GM19324 (cell line): Measurements from ENCODE around the gene BANF1.

Experiments
- ATAC-seq: cut with Tn5 transposase; IDR thresholded peaks from one replicate; pipeline ENCODE4 v1.9.1; 2021; ENCODE audit warnings: mild to moderate bottlenecking, moderate library complexity; ENCODE audit not compliant: unreplicated experiment, low FRiP score

BANF1 gene

DNA sequence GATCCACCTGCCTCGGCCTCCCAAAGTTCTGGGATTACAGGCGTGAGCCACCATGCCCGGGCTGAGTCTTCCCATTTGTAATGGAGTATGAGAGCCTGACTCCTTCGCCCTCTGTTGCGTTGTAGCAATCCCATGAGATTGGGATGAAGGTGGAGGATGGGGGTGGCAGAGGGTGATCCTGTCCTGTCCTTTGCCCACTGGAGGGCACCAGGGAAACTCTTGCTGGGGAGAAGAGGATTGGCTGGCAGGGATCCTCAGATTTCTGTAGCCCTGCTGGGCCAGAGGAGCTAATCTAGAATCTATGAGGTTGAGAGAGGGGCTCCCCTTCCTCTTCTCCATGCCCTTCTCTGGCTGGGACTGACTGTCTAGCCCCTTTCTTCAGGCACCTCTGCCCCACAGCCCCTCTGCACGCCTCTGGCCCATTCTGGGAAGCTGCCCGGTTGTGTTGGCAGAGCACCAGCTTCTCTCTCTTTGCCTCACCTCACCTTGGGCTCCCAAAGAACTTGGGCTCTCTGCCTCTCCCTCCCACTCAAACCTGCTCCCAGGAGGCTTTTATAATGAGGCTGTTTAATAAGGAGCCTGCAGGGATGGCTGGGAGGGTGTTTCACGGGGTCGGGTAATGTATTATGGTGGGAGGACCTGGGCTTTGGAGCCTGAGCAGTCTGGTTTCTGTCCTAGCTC is 33.5 kb downstream of the BANF1 start:
- ATAC-seq = no peak

DNA sequence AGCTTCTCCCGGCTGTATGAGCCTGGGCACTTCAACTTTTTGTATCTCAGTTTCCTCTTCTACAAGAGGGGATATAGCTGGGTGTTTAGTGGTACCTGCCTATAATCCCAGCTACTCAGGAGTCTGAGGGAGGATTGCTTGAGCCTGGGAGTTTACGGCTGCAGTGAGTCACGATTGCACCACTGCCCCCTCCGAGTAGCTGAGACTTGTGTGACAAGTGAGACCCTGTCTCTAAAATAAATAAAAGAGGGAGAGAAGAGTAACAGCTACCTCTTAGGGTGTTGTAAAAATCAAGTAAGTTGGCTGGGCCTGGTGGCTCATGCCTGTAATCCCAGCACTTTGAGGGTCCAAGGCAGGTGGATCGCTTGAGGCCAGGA is 34.0 kb downstream of the BANF1 start:
- no peak for ATAC-seq

DNA sequence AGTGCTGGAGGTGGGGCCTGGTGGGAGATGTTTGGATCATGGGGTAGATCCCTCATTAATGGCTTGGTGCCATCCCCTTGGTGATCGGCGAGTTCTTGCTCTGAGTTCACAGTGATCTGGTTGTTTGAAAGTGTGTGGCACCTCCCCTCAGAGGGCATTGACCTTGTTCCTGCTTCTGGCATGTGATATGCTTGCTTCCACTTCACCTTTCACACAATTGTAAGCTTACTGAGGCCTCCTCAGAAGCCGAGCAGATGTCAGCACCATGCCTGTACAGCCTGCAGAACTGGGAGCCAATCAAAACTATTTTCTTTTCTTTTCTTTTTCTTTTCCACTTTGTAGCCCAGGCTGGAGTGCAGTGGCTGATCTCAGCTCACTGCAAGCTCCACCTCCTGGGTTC is 35.0 kb downstream of the BANF1 start:
- ATAC-seq = no peak

DNA sequence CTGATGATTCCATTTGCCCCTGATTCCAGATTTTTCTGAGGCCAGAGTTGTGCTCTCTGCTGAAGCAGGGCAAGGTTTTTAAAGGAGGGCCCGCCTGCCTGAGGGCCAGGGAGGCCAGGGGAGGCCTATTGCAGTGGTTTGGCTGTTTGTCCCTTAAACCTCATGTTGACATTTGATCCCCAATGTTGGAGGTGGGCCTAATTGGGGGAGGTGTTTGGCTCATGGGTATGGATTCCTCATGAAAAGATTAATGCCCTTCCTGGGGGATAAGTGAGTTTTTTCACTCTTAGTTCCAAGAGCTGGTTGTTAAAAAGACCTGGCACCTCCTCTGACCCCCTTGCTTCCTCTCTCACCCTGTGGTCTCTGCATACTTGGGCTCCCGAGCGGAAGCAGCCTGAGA is 37.5 kb downstream of the BANF1 start:
- ATAC-seq = no peak

GRCh38 chr11:66042227-66042995 is 40.1 kb downstream of the BANF1 start:
- ATAC-seq = no peak

- ATAC-seq = no peak
These were observed 40.9 kb downstream of the BANF1 start for GRCh38 chr11:66042996-66043906.

DNA sequence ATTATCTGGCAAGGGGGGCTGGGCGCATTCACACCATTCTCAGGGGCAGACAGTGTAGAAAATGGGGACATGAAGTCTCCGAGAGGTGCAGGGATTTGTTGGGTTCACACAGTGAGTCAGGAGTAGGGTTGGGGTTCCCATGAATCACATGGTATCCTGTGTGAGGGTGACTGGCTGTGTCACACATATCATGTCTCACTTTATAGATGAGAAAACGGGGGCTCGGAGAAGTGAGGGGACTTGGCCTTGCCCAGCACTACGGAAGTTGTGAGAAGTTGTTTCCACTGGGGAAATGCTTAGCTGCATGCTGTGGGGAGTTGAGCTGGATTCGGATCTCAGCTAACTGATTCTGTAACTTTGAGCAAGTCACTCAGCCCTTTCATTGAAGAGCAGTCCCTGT is 42.5 kb downstream of the BANF1 start:
- ATAC-seq = no peak

GRCh38 chr11:66045177-66045639 is 42.9 kb downstream of the BANF1 start:
- peak; percentile 47 for ATAC-seq

DNA sequence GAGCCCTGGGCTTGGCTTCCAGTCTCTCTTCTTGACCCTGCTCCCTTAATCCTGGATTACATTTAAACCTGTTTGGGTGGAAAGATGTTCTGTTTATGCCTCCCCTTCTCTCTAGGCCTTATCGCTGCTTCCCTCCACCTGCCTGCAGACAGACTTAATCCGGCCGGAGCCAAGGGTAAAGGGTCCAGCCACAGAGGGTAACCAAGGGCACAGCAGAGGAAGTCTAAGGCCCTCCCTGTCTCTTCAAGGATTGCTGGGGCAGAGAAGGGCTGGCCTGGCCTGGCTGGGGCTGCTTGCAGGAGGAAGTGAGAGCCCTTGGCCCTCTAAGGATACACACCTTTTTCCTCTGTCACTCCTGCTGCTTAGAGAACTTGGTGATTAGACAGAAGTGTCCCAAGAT is 44.6 kb downstream of the BANF1 start:
- ATAC-seq = no peak

- ATAC-seq = no peak
These were observed 45.5 kb downstream of the BANF1 start for GRCh38 chr11:66047541-66048365.

GRCh38 chr11:66048547-66049323 is 46.4 kb downstream of the BANF1 start, which contains the start of gene GAL3ST3:
Gene GAL3ST3, minus strand, starts transcription at chr11:66049161. Its CDS starts 3,746 bp downstream, at chr11:66045415.
- no peak for ATAC-seq

DNA sequence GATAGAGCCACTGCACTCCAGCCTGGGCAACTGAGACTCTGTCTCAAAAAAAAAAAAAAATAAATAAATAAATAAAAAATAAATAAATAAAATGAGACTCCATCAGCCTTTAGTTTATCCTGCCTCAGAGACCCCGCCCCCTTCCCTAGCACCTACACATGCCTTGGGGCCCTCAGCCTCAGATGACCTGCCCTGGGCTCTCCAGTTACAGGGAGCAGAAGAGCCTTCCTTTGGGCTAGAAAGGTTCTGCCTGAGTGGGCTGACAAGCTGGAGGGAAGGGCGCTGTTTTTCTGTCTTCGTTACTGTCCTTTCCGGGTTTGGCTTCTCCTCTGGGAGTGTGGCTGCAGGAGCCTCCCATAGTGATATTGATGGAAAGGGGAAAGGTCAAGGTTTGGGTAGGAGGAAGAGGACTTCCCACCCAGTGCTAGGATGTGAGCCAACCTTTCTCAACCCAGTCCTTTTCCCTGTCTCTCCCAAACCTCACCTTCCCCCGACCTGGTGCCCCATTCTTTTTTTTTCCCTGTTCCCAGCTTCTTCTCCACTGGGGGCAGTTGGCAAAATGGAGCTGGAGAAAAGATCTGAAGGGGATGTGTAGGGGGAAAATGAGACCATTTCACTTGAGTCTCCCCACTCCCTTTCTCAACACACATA is 48.4 kb downstream of the BANF1 start:
- ATAC-seq = no peak

GRCh38 chr11:66051371-66051765 is 49.1 kb downstream of the BANF1 start:
- ATAC-seq = no peak

- ATAC-seq = peak; percentile 96
These were observed 49.7 kb downstream of the BANF1 start, which contains the start of gene SF3B2 for GRCh38 chr11:66051766-66052663. Gene SF3B2, plus strand, starts transcription at chr11:66052364. Its CDS starts 21 bp downstream, at chr11:66052385.

GRCh38 chr11:66052664-66052982 is 50.3 kb downstream of the BANF1 start:
- no peak for ATAC-seq
